Mammary epithelial cell (primary cell): ENCODE data around the gene GAB4.

ENCODE experiments used
- CTCF ChIP-seq, 2 donors: IDR thresholded peaks in 1 of 2; conservative IDR thresholded peaks in 1 of 2; 2 replicates each; pipeline ENCODE4 v1.5.1; 2011 to 2012; ENCODE audit warnings: inconsistent platforms in 2 of 2, low read length in 2 of 2, mild to moderate bottlenecking in 2 of 2, control low read depth in 1 of 2, low read depth in 1 of 2; ENCODE audit not compliant: insufficient read depth in 1 of 2; ENCODE audit errors: extremely low read depth in 1 of 2
- EZH2 ChIP-seq: IDR thresholded peaks from 2 replicates; pipeline ENCODE4 v1.6.1; 2012; ENCODE audit warnings: low read length, inconsistent platforms, borderline replicate concordance

GRCh38 chr22:16966251-16966650, 41.8 kb downstream of the GAB4 start:
- TF ChIP-seq CTCF (conservative IDR thresholded peaks at IDR 0.05 in 1 of 2, IDR thresholded peaks at IDR 0.05 in 1 of 2; ENCODE audit: extremely low read depth in 1 of 2, insufficient read depth in 1 of 2, low read depth in 1 of 2, low read length in 2 of 2) = no peak
- TF ChIP-seq EZH2 = no peak
